K562 (cell line): Measurements from ENCODE around the gene CD276. TPM values are rescaled to one million over a fixed set of nuclear protein-coding genes. Genes with fewer than 3 reads are reported as not detected.

Experiments used
- CBX2 ChIP-seq: fragments of 200-600 bp; sonication (generic); IDR thresholded peaks from one replicate; pipeline ENCODE4 v1.6.1; 2012; ENCODE audit warnings: mild to moderate bottlenecking, low read length, inconsistent platforms; ENCODE audit not compliant: insufficient read depth, poor library complexity, severe bottlenecking
- DACH1 ChIP-seq: fragments of 450-650 bp; IDR thresholded peaks from 2 replicates; pipeline ENCODE4 v1.6.1; 2018; ENCODE audit not compliant: partially characterized antibody
- EGR1 ChIP-seq: fragments of 450-650 bp; conservative IDR thresholded peaks from 2 replicates; pipeline ENCODE4 v1.6.1; 2017; ENCODE audit warnings: mild to moderate bottlenecking
- ETV1 ChIP-seq: fragments of 450-650 bp; conservative IDR thresholded peaks from 2 replicates; pipeline ENCODE4 v1.6.1; 2016; ENCODE audit warnings: missing genetic modification characterization, control low read depth, low read depth, missing compliant biosample characterization
- ETV5 ChIP-seq: sonication (generic); formaldehyde crosslinking; IDR thresholded peaks from 2 replicates; pipeline ENCODE4 v1.4.0; 2020; ENCODE audit warnings: low read depth, mild to moderate bottlenecking, missing genetic modification reagents
- GATA2 ChIP-seq: sonication (generic); formaldehyde crosslinking; IDR thresholded peaks from 2 replicates; pipeline ENCODE4 v1.4.0; 2020; ENCODE audit warnings: mild to moderate bottlenecking, missing genetic modification reagents
- GATAD2A ChIP-seq: fragments of 450-650 bp; IDR thresholded peaks from 2 replicates; pipeline ENCODE4 v1.6.1; 2017
- L3MBTL2 ChIP-seq: fragments of 450-650 bp; IDR thresholded peaks from 2 replicates; pipeline ENCODE4 v1.6.1; 2016; ENCODE audit warnings: mild to moderate bottlenecking, moderate library complexity
- MEF2A ChIP-seq: IDR thresholded peaks from 2 replicates; pipeline ENCODE4 v1.6.1; 2011; ENCODE audit warnings: low read depth, mild to moderate bottlenecking, low read length, moderate library complexity; ENCODE audit not compliant: control insufficient read depth
- NFATC3 ChIP-seq: fragments of 450-650 bp; IDR thresholded peaks from 2 replicates; pipeline ENCODE4 v1.6.1; 2017; ENCODE audit warnings: mild to moderate bottlenecking
- PHTF2 ChIP-seq: fragments of 250-450 bp; sonication (Bioruptor Pico); IDR thresholded peaks from 2 replicates; pipeline ENCODE4 v1.5.0; 2021; ENCODE audit warnings: mild to moderate bottlenecking
- SIN3A ChIP-seq, 2 experiments: fragments of 150-350 bp in 1 of 2; IDR thresholded peaks; 2 replicates each; pipeline ENCODE4 v1.6.1; 2011 to 2016; ENCODE audit warnings: borderline replicate concordance in 2 of 2, low read depth in 2 of 2, low read length in 2 of 2, mild to moderate bottlenecking in 2 of 2, moderate library complexity in 2 of 2; ENCODE audit not compliant: control insufficient read depth in 1 of 2
- SMAD1 ChIP-seq: fragments of 150-350 bp; IDR thresholded peaks from 2 replicates; pipeline ENCODE4 v1.6.1; 2014; ENCODE audit warnings: low read length, low read depth; ENCODE audit not compliant: partially characterized antibody
- SPI1 ChIP-seq: IDR thresholded peaks from 2 replicates; pipeline ENCODE4 v1.6.1; 2011; ENCODE audit warnings: low read depth, low read length, control low read depth, borderline replicate concordance
- TAF9B ChIP-seq: fragments of 450-650 bp; IDR thresholded peaks from 2 replicates; pipeline ENCODE4 v1.6.1; 2018; ENCODE audit warnings: mild to moderate bottlenecking; ENCODE audit not compliant: partially characterized antibody
- polyA plus RNA-seq, 8 experiments: library from polyadenylated mRNA; depleted of rRNA in 4 of 8; stranded (reverse) in 5 of 8; unstranded in 3 of 8; fragments of >200 nt; fragmentation: Nextera tagmentation in 2 of 8; fragmentation: Illumina TruSeq in 1 of 8; extraction: Ambion mirVana in 2 of 8; extraction: Trizol in 1 of 8; gene quantifications; 2 replicates each; pipeline versions ENCODE4 v1.2.1 to v1.2.3, GENCODE V29; 2011 to 2014; ENCODE audit warnings: inconsistent platforms in 1 of 8, missing spikeins in 1 of 8
- total RNA-seq, 7 experiments: library from RNA; depleted of rRNA in 6 of 7; stranded (reverse); fragments of >200 nt in 6 of 7; fragmentation: Illumina TruSeq in 2 of 7; extraction: Trizol in 2 of 7; gene quantifications; 2 replicates each; pipeline versions ENCODE4 v1.2.1 to v1.2.3, GENCODE V29; 2011 to 2021; ENCODE audit warnings: low replicate concordance in 1 of 7
- TF ChIP-seq, protein P1 (sequence below): fragments of 250-450 bp; sonication (Bioruptor Pico); IDR thresholded peaks from 2 replicates; pipeline ENCODE4 v1.4.0; 2020; ENCODE audit warnings: mild to moderate bottlenecking, moderate library complexity
- TF ChIP-seq, protein P2 (sequence below): fragments of 250-450 bp; sonication (Bioruptor Pico); IDR thresholded peaks from 2 replicates; pipeline ENCODE4 v1.6.1; 2021; ENCODE audit warnings: mild to moderate bottlenecking
- TF ChIP-seq, protein P3 (sequence below): conservative IDR thresholded peaks from 2 replicates; pipeline ENCODE4 v1.6.1; 2011; ENCODE audit warnings: low read depth, mild to moderate bottlenecking, low read length; ENCODE audit not compliant: control insufficient read depth
- TF ChIP-seq, protein P4 (sequence below): IDR thresholded peaks from 2 replicates; pipeline ENCODE4 v1.6.1; 2014; ENCODE audit warnings: antibody characterized with exemption
- TF ChIP-seq, protein P5 (sequence below): sonication (generic); formaldehyde crosslinking; IDR thresholded peaks from 2 replicates; pipeline ENCODE4 v1.8.0; 2022; ENCODE audit warnings: missing genetic modification reagents, mild to moderate bottlenecking, moderate library complexity, borderline replicate concordance
- TF ChIP-seq, protein P6 (sequence below): fragments of 250-450 bp; sonication (Bioruptor Pico); IDR thresholded peaks from 2 replicates; pipeline ENCODE4 v1.9.0; 2021; ENCODE audit warnings: mild to moderate bottlenecking
- TF ChIP-seq, protein P7 (sequence below): sonication (generic); formaldehyde crosslinking; IDR thresholded peaks from 2 replicates; pipeline ENCODE4 v1.8.1; 2022; ENCODE audit warnings: missing genetic modification reagents

CD276 gene
- total and polyA plus RNA-seq, 9 of the 15 experiments (the other 6 are each of a cell fraction or from before 2014, with no cell fraction given): 0.11 to 3.6 (median 2.3) TPM

DNA sequence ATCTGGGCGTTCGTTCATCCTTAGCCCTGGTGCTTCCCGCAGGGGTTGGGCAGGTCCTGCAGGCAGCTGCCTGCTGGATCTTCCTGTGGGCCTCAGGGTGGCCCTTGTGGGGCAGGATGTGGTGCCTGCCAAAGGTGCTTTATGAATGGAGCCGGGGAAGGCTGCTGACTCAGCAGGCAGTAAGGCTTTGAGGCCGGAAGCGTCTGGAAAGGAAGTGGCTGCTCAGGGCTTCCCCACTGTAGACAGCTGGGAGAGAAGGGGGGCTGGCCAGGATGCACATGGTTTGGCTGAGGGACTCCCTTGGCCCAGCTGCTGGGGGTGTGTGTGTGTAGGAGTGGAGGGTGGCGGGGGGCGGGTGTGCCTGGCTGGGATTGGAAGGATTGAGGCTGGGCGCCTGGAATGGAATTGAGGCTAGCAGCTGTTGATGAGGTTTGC is 12.9 kb downstream of the CD276 start (continued):
- TF ChIP-seq, protein P1, sequence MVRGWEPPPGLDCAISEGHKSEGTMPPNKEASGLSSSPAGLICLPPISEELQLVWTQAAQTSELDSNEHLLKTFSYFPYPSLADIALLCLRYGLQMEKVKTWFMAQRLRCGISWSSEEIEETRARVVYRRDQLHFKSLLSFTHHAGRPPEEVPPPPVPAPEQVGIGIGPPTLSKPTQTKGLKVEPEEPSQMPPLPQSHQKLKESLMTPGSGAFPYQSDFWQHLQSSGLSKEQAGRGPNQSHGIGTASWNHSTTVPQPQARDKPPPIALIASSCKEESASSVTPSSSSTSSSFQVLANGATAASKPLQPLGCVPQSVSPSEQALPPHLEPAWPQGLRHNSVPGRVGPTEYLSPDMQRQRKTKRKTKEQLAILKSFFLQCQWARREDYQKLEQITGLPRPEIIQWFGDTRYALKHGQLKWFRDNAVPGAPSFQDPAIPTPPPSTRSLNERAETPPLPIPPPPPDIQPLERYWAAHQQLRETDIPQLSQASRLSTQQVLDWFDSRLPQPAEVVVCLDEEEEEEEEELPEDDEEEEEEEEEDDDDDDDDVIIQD (CRISPR knock-in tag): no peak
- TF ChIP-seq MEF2A: no peak
- TF ChIP-seq, protein P2, sequence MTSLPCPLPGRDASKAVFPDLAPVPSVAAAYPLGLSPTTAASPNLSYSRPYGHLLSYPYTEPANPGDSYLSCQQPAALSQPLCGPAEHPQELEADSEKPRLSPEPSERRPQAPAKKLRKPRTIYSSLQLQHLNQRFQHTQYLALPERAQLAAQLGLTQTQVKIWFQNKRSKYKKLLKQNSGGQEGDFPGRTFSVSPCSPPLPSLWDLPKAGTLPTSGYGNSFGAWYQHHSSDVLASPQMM (CRISPR knock-in tag): no peak
- TF ChIP-seq GATA2 (CRISPR knock-in tag): no peak
- no peak for TF ChIP-seq L3MBTL2
- TF ChIP-seq GATAD2A: no peak
- peak; percentile 41; the same call in 1 of the 2 replicates for TF ChIP-seq SPI1
- no peak for TF ChIP-seq CBX2
- peak; percentile 23; the same call in 1 of the 2 replicates for TF ChIP-seq EGR1
- TF ChIP-seq, protein P3, sequence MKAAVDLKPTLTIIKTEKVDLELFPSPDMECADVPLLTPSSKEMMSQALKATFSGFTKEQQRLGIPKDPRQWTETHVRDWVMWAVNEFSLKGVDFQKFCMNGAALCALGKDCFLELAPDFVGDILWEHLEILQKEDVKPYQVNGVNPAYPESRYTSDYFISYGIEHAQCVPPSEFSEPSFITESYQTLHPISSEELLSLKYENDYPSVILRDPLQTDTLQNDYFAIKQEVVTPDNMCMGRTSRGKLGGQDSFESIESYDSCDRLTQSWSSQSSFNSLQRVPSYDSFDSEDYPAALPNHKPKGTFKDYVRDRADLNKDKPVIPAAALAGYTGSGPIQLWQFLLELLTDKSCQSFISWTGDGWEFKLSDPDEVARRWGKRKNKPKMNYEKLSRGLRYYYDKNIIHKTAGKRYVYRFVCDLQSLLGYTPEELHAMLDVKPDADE: no peak
- TF ChIP-seq DACH1: peak; percentile 40
- no peak for TF ChIP-seq NFATC3
- no peak for TF ChIP-seq PHTF2 (CRISPR knock-in tag)
- TF ChIP-seq, protein P4, sequence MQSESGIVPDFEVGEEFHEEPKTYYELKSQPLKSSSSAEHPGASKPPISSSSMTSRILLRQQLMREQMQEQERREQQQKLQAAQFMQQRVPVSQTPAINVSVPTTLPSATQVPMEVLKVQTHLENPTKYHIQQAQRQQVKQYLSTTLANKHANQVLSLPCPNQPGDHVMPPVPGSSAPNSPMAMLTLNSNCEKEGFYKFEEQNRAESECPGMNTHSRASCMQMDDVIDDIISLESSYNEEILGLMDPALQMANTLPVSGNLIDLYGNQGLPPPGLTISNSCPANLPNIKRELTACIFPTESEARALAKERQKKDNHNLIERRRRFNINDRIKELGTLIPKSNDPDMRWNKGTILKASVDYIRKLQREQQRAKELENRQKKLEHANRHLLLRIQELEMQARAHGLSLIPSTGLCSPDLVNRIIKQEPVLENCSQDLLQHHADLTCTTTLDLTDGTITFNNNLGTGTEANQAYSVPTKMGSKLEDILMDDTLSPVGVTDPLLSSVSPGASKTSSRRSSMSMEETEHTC: no peak
- TF ChIP-seq, protein P5, sequence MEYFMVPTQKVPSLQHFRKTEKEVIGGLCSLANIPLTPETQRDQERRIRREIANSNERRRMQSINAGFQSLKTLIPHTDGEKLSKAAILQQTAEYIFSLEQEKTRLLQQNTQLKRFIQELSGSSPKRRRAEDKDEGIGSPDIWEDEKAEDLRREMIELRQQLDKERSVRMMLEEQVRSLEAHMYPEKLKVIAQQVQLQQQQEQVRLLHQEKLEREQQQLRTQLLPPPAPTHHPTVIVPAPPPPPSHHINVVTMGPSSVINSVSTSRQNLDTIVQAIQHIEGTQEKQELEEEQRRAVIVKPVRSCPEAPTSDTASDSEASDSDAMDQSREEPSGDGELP (CRISPR knock-in tag): peak; percentile 74
- TF ChIP-seq SMAD1: no peak
- TF ChIP-seq, protein P6, sequence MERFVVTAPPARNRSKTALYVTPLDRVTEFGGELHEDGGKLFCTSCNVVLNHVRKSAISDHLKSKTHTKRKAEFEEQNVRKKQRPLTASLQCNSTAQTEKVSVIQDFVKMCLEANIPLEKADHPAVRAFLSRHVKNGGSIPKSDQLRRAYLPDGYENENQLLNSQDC: no peak
- peak; percentile 70 for TF ChIP-seq TAF9B
- peak; percentile 37; the same call in 1 of the 2 replicates for TF ChIP-seq ETV1 (tag)
- TF ChIP-seq, protein P7, sequence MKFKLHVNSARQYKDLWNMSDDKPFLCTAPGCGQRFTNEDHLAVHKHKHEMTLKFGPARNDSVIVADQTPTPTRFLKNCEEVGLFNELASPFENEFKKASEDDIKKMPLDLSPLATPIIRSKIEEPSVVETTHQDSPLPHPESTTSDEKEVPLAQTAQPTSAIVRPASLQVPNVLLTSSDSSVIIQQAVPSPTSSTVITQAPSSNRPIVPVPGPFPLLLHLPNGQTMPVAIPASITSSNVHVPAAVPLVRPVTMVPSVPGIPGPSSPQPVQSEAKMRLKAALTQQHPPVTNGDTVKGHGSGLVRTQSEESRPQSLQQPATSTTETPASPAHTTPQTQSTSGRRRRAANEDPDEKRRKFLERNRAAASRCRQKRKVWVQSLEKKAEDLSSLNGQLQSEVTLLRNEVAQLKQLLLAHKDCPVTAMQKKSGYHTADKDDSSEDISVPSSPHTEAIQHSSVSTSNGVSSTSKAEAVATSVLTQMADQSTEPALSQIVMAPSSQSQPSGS: no peak
- peak; percentile 26; the same call in 1 of the 2 replicates for TF ChIP-seq ETV5 (CRISPR knock-in tag)
- 0 out of 4 replicates have a peak, but pooled peaks of 1 of the 2 experiments have one; percentile 17 for TF ChIP-seq SIN3A (IDR thresholded peaks at IDR 0.05; ENCODE audit: borderline replicate concordance in 2 of 2, control insufficient read depth in 1 of 2, low read depth in 2 of 2, low read length in 2 of 2)
